Endodermal cell (in vitro differentiated cells): ENCODE data around the gene SMIM5. TPM values are rescaled to one million over a fixed set of nuclear protein-coding genes. Genes with fewer than 3 reads are reported as not detected.

Experiments used
- DNase-seq: peaks from one replicate; pipeline ENCODE4 v3.0.0-alpha.2; 2017
- H3K27ac ChIP-seq: 2 replicates; pipeline ENCODE4 v1.5.1; 2013; ENCODE audit warnings: mild to moderate bottlenecking, low read depth, low read length, moderate library complexity
- H3K27me3 ChIP-seq: 2 replicates; pipeline ENCODE4 v1.6.1; 2013; ENCODE audit warnings: mild to moderate bottlenecking, low read length, moderate library complexity; ENCODE audit not compliant: insufficient read depth, control insufficient read depth, poor library complexity, severe bottlenecking
- H3K36me3 ChIP-seq: 2 replicates; pipeline ENCODE4 v1.7.0; 2013; ENCODE audit warnings: mild to moderate bottlenecking, low read length, moderate library complexity; ENCODE audit not compliant: control insufficient read depth, insufficient read depth
- H3K4me1 ChIP-seq: one replicate; pipeline ENCODE4 v1.7.0; 2013; ENCODE audit warnings: low read length; ENCODE audit not compliant: control insufficient read depth, insufficient read depth
- H3K4me3 ChIP-seq: 2 replicates; pipeline ENCODE4 v1.5.1; 2013; ENCODE audit warnings: mild to moderate bottlenecking, low read length, moderate library complexity
- H3K9ac ChIP-seq: 2 replicates; pipeline ENCODE4 v1.6.1; 2013; ENCODE audit warnings: mild to moderate bottlenecking, low read length, moderate library complexity; ENCODE audit not compliant: poor library complexity, severe bottlenecking; ENCODE audit errors: extremely low read depth
- H3K9me3 ChIP-seq: 2 replicates; pipeline ENCODE4 v1.6.1; 2013; ENCODE audit warnings: mild to moderate bottlenecking, low read length, moderate library complexity; ENCODE audit not compliant: control insufficient read depth
- H3K27ac Mint-ChIP-seq: 2 replicates; pipeline ENCODE4 v1.8.0; 2020; ENCODE audit warnings: mixed read lengths
- H3K27me3 Mint-ChIP-seq: 2 replicates; pipeline ENCODE4 v1.8.0; 2021; ENCODE audit warnings: mild to moderate bottlenecking, mixed read lengths; ENCODE audit not compliant: insufficient read depth
- H3K36me3 Mint-ChIP-seq: 2 replicates; pipeline ENCODE4 v1.8.0; 2020; ENCODE audit warnings: low read depth, mixed read lengths
- H3K4me1 Mint-ChIP-seq: 2 replicates; pipeline ENCODE4 v1.8.0; 2020; ENCODE audit warnings: mixed read lengths
- H3K4me3 Mint-ChIP-seq: 2 replicates; pipeline ENCODE4 v1.8.0; 2020; ENCODE audit warnings: mild to moderate bottlenecking, moderate library complexity, mixed read lengths
- H3K9me3 Mint-ChIP-seq: 2 replicates; pipeline ENCODE4 v1.8.0; 2020; ENCODE audit warnings: mild to moderate bottlenecking, mixed read lengths
- WGBS, 2 experiments: methylation state at CpG; one replicate each; pipeline versions ENCODE4 v1.1.5 to v1.1.7; 2013; ENCODE audit warnings: missing lambda C conversion rate in 2 of 2, mixed read lengths in 1 of 2; ENCODE audit not compliant: insufficient coverage in 1 of 2, insufficient read length in 1 of 2; 5-methylcytosine and 5-hydroxymethylcytosine counted together
- total RNA-seq, 2 donors: library from RNA; stranded (reverse); fragmentation: NEBNext Ultra II Directional in 1 of 2; extraction: Animal tissue kit (Norgen Biotek cat#: 25700) in 1 of 2; gene quantifications; 2 replicates in 1 of 2; 3 replicates in 1 of 2; pipeline ENCODE4 v1.2.1, GENCODE V29; 2021
- TF ChIP-seq, protein P1 (sequence below): fragments of 200-600 bp; sonication (generic); conservative IDR thresholded peaks from 2 replicates; pipeline ENCODE4 v1.5.0; 2021; ENCODE audit warnings: antibody characterized with exemption, mild to moderate bottlenecking

The SMIM5 gene
- total RNA-seq, 2 donors from 2014 or later = 0.40 TPM; not detected in 1

DNA sequence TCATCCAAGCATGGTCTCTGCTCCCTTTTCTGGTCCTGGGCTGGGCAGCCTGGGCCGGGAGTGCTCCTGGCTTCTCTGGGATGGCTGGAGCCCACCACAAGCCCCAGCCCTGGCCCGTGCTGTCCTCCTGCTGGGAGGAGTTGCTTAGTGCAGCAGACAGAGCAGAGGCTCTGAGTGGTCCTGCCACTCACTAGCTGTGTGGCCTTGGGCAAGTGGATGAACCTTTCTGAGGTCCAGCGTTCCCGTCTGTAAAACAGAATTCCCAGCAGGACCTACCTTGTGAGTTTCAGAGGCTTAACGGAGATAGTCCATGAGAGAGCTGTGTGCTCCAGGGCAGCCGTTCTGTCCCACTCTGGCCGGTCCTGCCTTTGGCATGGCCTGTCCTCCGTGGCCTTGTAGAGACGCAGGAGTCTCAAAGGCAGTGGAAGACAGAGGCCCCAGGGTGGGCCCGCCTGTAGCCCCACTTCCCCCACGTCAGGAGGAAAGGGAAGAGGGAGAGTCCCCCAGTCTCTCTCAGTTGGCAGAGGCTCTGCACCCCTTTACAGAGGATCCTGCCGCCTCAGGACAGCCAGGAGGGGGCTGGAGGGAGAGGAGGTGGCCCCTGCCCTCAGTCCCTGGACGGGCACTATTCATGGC, 37.8 kb upstream of the SMIM5 start:
- H3K27ac Mint-ChIP-seq = no peak overlapping the region

GRCh38 chr17:75595920-75596313, 37.3 kb upstream of the SMIM5 start:
- no peaks in the 10 kb centered on the region for H3K36me3 Mint-ChIP-seq
- no peaks in the 10 kb centered on the region for H3K9me3 Mint-ChIP-seq
- TF ChIP-seq, protein P1, sequence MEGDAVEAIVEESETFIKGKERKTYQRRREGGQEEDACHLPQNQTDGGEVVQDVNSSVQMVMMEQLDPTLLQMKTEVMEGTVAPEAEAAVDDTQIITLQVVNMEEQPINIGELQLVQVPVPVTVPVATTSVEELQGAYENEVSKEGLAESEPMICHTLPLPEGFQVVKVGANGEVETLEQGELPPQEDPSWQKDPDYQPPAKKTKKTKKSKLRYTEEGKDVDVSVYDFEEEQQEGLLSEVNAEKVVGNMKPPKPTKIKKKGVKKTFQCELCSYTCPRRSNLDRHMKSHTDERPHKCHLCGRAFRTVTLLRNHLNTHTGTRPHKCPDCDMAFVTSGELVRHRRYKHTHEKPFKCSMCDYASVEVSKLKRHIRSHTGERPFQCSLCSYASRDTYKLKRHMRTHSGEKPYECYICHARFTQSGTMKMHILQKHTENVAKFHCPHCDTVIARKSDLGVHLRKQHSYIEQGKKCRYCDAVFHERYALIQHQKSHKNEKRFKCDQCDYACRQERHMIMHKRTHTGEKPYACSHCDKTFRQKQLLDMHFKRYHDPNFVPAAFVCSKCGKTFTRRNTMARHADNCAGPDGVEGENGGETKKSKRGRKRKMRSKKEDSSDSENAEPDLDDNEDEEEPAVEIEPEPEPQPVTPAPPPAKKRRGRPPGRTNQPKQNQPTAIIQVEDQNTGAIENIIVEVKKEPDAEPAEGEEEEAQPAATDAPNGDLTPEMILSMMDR = no peak
- no peak overlapping the region for H3K27ac ChIP-seq
- H3K27ac Mint-ChIP-seq = no peak overlapping the region
- 88 to 90% methylated on average over 5 to 6 of the region's 6 CpGs for WGBS, 2 experiments
- H3K27me3 Mint-ChIP-seq = no peaks in the 10 kb centered on the region
- no peaks in the 10 kb centered on the region for H3K27me3 ChIP-seq
- H3K4me1 ChIP-seq = no peaks in the 10 kb centered on the region
- no peak overlapping the region for H3K4me3 ChIP-seq
- H3K9me3 ChIP-seq = no peaks in the 10 kb centered on the region
- DNase-seq = no peak
- no peaks in the 10 kb centered on the region for H3K4me1 Mint-ChIP-seq
- H3K9ac ChIP-seq = no peak overlapping the region
- H3K4me3 Mint-ChIP-seq = no peak overlapping the region
- H3K36me3 ChIP-seq = no peaks in the 10 kb centered on the region

More for the DNA sequence above, 37.8 kb upstream of the SMIM5 start:
- H3K4me3 Mint-ChIP-seq = no peak overlapping the region
- Histone ChIP-seq H3K27me3 (no peaks in the 10 kb centered on the region), H3K9ac (no peak overlapping the region), H3K36me3 (no peaks in the 10 kb centered on the region), H3K9me3 (no peaks in the 10 kb centered on the region), H3K4me1 (no peaks in the 10 kb centered on the region), H3K4me3 (no peak overlapping the region), H3K27ac (no peak overlapping the region)
- 84% methylated on average over 10 to 13 of the region's 13 CpGs for WGBS, 2 experiments
- peaks cover under 1% of the 10 kb centered on the region for H3K4me1 Mint-ChIP-seq
- no peaks in the 10 kb centered on the region for H3K9me3 Mint-ChIP-seq
- no peaks in the 10 kb centered on the region for H3K27me3 Mint-ChIP-seq
- DNase-seq = no peak
- H3K36me3 Mint-ChIP-seq = no peaks in the 10 kb centered on the region
- TF ChIP-seq, protein P1 = peak; percentile 30

GRCh38 chr17:75596320-75597087, 36.7 kb upstream of the SMIM5 start:
- peak; percentile 50 for DNase-seq
- H3K4me1 ChIP-seq = no peaks in the 10 kb centered on the region
- no peaks in the 10 kb centered on the region for H3K36me3 ChIP-seq
- H3K9me3 Mint-ChIP-seq = no peaks in the 10 kb centered on the region
- WGBS, 2 experiments = 92 to 93% methylated on average over 16 to 17 of the region's 17 CpGs
- no peaks in the 10 kb centered on the region for H3K27me3 Mint-ChIP-seq
- no peak overlapping the region for H3K27ac ChIP-seq
- no peaks in the 10 kb centered on the region for H3K27me3 ChIP-seq
- TF ChIP-seq, protein P1 = no peak
- H3K4me1 Mint-ChIP-seq = no peaks in the 10 kb centered on the region
- H3K9ac ChIP-seq = no peak overlapping the region
- H3K9me3 ChIP-seq = no peaks in the 10 kb centered on the region
- no peak overlapping the region for H3K27ac Mint-ChIP-seq
- no peaks in the 10 kb centered on the region for H3K36me3 Mint-ChIP-seq
- H3K4me3 ChIP-seq = no peak overlapping the region
- no peak overlapping the region for H3K4me3 Mint-ChIP-seq
